Middle frontal gyrus (tissue), 1 donor: ENCODE results near the gene LEFTY2.
"Not testable (repeated sequence)": the region's sequence is repeated elsewhere in the genome, so short reads cannot be mapped to it uniquely, and the experiment has no call there.

Experiments
- DNase-seq: peaks from one replicate; pipeline ENCODE4 v3.0.0-alpha.2; 2015; ENCODE audit warnings: low spot score; ENCODE audit errors: extremely low spot score

LEFTY2 gene

GRCh38 chr1:225941187-225941941 lies at the start of gene LEFTY2:
Gene LEFTY2 (minus strand): TSS chr1:225941220. CDS start chr1:225941140, 80 bp downstream.
- no peak for DNase-seq

GRCh38 chr1:225987491-225988316 lies 46.7 kb upstream of the LEFTY2 start:
- peak; percentile 23 for DNase-seq

GRCh38 chr1:225981714-225982113 lies 40.7 kb upstream of the LEFTY2 start:
- DNase-seq: no peak

DNA sequence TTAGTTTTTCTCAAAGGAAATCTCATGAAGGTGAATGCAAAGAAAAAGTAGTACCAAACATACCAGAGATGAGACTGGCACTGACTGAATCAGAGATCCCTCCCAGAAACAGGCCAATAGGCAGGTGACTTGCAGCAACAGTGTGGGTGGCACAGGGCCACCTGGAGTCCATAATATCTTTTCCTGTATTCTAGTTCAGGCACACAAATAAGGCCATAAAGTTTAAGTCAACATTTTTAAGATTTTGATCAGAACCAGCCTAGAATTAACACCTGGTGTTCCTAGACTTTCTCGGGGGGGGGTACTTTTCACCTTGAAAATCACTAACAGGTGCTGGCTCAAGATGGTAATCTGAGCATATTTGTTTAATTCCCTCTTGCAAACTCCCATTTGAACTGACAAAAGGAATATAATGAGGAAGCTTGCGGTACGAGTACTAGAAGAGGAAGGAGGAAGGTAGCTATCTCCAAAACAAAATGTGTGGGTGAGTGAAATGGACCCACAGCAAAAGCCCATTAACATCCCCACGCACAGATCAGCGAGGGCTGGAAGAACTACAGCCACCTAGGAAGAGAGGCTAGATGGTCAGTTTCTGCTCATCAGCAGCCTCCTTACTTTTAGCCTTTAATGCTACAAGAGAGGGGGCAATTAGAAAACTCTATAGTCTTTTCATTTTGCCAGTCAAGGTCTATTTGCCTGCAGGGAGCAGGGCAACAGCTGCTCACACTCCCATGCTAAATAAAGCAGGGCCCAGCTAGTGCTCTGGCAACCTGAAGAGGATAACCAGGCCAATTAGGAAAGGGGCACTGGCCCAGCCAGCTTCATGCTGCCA lies 39.2 kb upstream of the LEFTY2 start:
- no peak for DNase-seq

DNA sequence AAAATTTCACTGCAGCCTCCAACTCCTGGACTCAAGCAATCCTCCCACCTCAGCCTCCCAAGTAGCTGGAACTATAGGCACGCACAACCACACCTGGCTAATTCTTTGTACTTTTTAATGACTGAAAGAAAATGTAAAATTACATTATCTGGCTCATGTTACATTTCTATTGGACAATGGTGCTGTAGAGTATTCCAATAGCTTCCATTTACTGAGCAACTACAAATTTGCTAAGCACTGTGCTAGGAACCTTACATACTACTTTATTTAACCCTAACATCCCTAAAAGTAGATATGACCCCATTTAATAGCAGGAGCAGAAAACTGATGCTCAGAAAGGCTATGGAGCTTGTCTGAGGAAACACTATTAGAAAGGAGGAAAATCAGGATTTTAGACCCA lies 38.4 kb upstream of the LEFTY2 start:
- DNase-seq: no peak

- DNase-seq: no peak
These were observed 37.1 kb upstream of the LEFTY2 start for GRCh38 chr1:225977937-225978748.

- not testable (repeated sequence) for DNase-seq
These were observed 34.1 kb upstream of the LEFTY2 start for GRCh38 chr1:225975146-225975545.

DNA sequence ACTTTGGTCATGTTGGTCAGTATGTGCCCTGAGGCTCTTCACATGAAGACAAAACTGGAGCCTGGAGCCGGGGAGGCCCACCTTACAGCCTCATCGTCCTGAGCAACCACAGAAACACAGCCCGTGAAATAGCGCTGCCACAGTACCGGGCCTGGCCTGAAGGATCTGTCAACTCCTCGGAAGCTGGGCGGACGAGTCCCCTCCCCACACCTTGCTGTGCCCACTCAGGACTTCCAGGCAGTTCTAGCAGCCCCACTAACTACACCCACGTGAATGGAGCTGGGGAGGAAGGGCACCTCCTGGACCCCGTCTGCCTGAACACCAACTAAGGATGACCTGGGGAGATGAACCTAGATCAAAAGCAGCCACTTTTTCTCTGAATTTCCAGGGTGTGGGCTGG lies 33.4 kb upstream of the LEFTY2 start:
- no peak for DNase-seq

DNA sequence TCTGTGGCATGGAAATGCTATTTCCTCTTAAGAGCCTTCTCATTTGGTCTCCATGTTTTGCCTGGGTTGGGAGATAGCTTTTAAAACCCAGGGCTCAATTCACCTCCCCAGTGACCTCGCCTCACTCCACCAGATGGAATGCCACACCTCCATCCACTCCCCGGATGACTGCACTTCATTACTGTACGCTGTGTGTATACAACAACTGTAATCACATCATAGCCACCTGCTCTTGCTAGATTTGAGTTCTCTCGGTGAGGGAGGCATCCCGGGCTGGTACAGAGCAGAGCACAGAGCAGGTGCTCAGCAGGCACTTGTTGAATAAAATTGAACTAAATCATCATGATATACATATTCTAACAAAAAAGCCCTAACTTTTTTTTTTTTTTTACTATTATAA lies 32.1 kb upstream of the LEFTY2 start:
- no peak for DNase-seq

DNA sequence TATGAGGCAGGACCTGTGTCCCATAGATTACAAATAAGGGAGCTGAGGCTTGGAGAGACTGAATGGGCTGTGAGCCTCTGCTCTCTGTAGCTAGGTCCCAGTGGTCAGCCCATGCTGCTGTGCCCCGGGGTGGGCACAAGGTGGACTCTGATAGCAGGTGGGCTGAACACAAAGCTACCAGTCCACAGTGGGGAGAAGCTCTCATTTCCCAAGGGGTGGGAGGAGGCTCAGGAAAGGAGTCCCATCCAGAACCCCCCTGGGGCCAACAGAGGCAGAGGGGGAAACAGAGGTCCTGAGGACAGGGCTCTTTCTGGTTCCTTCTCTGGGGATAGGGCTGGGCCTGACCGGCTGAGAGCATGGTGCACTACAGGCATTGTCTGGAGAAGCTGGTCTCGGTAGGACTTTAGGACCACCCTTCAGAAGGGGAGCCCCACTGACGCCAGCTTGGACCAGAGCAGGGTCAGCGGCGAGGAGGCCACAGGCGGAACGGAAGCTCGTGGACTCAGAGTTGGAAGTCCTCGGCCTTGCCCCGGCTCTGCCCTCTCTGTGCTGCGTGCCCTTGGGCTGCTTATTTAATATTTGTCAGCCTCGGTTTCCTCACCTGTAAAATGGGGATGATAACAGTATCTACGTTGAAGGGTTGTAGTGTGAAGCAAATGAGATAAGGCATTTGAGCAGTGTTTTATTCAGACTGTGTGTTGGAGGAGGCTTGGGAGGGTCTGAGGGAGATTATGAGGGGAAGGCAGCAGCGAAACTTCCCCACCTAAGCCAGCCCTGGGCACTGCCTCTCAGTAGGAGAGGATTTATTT lies 31.5 kb upstream of the LEFTY2 start:
- DNase-seq: no peak

GRCh38 chr1:225970592-225971157 lies 29.7 kb upstream of the LEFTY2 start:
- not testable (repeated sequence) for DNase-seq

- DNase-seq: not testable (repeated sequence)
These were observed 28.7 kb upstream of the LEFTY2 start for GRCh38 chr1:225969751-225970150.

DNA sequence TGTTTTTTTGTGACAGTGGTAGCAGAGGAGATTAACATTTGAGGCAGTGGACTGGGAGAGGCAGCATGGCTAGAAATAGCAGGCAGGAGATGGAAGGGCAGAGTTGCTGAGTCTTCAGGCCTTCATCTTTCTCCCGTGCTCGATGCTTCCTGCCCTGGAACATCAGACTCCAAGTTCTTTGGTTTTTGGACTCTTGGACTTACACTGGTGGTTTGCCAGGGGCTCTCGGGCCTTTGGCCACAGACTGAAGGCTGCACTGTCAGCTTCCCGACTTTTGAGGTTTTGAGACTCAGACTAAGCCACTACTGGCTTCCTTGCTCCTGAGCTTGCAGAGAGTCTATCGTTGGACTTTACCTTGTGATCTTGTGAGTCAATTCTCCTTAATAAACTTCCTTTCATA lies 24.2 kb upstream of the LEFTY2 start:
- DNase-seq: no peak

- no peak for DNase-seq
These were observed 22.9 kb upstream of the LEFTY2 start for GRCh38 chr1:225963735-225964530.

DNA sequence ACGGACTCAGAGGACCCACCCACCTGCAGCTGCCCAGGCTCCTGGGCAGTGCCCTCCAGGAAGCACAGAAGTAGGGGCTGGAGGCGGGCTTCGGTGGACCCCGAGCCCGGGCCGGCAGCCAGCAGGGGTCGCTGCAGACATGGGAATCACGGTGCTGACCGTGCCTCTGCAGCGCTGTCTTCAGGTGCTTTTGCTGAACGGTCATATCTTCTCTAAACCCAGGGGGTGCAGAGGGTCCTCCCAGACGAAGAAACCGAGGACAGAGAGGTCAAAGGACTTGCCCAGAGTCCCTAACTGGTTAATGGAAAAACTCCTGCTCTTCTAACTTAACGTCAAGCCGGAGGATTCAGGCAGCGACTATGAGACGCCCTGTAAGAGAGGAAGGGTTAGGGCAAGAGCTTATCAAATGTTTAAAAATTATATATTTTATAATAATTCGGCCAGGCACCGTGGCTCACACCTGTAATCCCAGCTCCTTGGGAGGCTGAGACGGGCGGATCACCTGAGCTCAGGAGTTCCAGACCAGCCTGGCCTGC lies 21.5 kb upstream of the LEFTY2 start:
- DNase-seq: no peak

- no peak for DNase-seq
These were observed 20.8 kb upstream of the LEFTY2 start for GRCh38 chr1:225961659-225962439.

DNA sequence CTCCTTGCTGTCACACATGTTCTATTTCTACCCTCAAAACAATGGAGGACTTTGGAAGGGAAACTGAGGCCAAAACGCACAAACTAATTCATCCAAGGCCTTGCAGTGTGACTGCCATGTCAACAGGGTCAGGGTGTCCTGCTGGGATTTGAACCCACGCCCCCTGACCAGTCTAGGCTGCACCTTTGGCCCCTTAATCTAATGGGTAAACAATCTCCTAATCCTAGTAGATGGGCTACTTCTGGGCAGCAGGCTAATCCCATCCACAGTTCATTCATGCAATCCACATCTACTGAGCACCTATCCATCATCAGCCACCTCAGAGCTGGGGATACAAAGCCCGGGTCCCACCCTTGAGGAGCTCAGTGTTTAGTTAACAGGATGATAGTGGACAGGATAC lies 17.0 kb upstream of the LEFTY2 start:
- no peak for DNase-seq

GRCh38 chr1:225954753-225955152 lies 13.7 kb upstream of the LEFTY2 start:
- no peak for DNase-seq
